A549 treated with Mapracorat at 1 μM for 4 hours (cell line): Measurements from ENCODE around the gene REPIN1. TPM values are rescaled to one million over a fixed set of nuclear protein-coding genes. Genes with fewer than 3 reads are reported as not detected.

Source experiments
- total RNA-seq: library from RNA; stranded (reverse); fragments of 200-300 nt; extraction: Qiagen RNA extraction; gene quantifications from 5 replicates; pipeline ENCODE4 v1.2.3, GENCODE V29; 2022

REPIN1 gene
- 61.3 to 88.2 TPM (median 85.5 TPM) in 5 replicates for total RNA-seq

DNA sequence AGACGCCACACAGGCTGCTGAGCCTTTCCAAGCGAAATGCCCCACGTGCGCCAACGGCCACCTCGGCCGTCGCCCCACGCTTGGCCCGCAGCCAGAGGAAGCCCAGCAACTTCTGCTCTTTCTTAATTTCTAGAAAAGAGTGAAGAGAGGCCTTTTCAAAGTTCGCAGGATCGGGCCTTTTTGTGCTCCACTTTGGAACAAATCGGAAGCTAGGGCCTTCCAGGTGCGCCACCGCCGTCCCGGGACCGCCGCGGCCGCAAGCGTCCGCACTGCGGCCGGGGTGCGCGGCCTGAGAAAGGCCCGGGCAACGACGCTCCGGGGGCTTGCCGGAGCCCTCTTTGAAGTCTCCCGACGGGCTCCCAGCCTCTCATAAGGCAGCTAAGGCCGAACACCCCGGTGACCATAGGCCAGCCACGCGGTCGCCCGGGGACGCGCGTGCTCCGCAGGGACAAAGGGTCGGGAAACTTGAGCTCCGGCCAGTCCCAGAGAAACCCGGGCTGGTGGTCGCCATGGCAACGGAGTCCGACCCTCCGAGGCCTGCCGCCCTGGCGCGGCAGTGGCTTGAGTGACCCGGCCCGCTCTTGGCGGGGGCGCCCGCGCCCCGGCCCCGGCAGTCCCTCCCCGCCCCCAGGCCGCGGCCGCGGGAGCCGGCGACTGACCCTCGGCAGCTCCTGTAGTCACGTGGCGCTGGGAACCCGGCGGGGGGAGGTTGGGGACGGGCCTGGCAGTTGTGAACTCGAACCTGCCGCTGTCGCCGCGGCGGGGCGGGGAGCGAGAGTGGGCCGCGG lies at the start of gene REPIN1:
TSS of gene REPIN1 (plus strand) at position 727 of the 788 bp plus-strand sequence. CDS start 890 bp downstream, outside the sequence.

DNA sequence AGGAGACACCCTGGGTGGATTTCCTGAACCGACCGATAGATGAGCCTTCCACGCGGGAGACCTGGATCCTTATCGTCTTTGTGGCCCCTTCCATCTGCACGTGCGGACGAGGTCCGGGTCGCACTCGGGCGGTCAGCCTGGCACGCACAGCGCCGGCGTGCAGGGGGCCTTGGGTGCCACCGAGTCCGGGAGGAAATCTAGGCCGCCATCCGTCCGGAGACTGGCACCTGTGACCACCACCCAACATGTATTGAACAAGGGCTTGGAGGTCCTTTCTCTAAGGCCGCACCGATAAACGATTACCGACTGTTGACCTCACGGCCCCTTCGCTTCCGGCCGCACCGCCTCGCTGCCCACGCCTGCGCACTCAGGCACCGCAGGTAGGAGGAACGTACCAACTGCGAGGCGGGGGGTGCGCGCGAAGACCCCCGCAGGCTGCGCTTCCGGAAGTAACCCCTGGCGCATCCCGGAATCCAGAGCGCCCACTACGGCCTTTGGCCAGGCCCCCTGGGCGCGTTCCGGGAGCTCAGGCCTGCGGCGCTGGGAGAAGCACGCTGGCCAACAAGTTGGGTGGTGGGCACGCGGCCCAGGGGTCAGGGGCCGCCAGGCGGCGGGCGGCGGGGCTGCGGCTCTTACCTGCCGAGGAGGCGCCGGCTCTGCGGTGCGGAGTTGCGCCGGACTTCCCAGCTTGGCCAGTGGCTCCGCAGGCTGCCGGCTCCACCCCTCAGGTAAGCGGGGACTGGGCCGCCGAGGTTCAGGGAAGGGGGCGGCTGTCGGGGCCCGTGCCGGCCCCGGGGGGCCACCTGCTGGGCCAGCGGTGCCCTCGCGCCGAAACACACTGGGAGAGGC lies 45.6 kb upstream of the REPIN1 start, which contains the start of the genes ACTR3C and LRRC61:
TSS of gene ACTR3C (minus strand) at position 713 of the 849 bp plus-strand sequence. CDS start 28,249 bp downstream, outside the sequence.
TSS of gene LRRC61 (plus strand) at position 523 of the 849 bp plus-strand sequence. CDS start 13,507 bp downstream, outside the sequence.

DNA sequence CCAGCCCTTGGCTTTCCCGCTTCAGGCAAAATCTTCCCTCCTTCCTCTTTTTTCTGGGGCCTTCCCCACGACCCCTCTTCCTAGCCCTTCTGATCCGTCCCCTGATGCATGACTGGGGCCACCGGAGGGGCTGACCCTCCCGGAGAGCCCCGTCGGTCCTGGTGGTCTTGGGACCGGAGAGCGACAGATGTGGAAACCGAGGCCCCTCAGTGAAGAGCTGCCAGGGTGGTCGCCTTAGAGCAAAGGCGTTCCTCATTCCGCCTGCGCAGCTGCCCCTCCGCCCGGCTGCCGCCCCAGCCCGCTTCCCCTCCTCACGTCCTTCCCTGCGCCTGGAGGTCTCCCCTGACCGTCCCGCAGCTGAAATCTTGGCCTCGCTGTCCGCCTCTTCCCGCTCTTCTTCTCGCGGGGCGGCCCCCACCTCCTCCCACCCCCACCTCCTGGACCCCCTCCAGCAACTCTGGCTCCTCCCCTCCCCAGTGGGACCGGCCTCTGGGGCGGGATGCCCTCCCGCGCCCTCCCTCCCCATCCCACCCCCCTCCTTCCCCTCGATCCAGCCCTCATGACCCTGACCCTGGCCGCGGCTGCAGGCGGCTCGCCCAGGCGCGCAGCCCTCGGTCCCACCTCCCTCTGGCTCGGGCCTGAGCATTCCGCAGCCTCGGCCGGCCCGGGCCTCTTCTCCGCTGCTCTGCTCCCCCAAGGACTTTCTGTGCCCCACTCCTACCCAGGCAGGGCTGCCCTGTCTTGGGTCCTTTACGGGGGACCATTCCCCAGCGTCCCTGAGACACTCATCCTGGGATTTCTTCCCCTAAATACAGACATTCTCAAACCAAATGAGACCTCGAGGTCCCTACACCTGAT lies 27.1 kb upstream of the REPIN1 start, which contains the start of gene RARRES2:
TSS of gene RARRES2 (minus strand) at position 367 of the 858 bp plus-strand sequence. CDS start 1,020 bp downstream, outside the sequence.

DNA sequence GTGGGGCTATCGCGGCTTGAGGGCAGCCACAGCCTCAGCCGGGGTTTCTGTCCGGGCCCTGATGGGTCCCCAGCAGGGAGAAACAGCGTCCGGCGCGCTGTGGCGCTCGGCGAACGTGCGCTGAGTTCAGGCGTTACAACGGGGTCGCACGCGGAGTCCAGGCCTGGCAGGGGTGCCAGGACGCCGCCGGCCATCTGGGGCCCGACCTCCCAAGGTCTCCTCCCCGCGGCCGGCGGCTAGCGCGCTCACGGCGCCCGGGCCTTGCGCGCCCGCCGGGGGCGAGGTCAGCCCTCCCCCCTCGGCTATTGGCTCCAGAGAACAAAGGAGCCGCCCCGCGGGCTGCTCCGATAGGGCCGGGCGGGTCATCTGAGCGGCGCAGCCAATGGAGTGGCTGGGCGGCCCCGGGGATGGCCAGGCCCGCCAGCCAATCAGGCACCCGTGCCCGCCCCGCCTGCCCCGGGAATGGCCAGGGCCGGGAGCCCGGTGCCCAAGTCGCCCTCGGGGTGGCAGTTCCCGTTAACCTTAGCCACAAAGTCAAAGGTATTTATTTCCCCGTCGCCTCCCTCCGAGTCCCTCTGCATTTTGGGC lies 10.3 kb downstream of the REPIN1 start, which contains the start of gene ZNF775:
TSS of gene ZNF775 (plus strand) at position 478 of the 588 bp plus-strand sequence. CDS start 9,141 bp downstream, outside the sequence.

Other genes starting within 250 kb of the REPIN1 start
- not detected in 5 replicates for gene LRRC61, start 45.5 kb upstream of the REPIN1 start, total RNA-seq
- 0.02 to 0.22 TPM in 2 of 5 replicates, not detected in the others for gene ACTR3C, start 45.3 kb upstream of the REPIN1 start, total RNA-seq
- not detected in 5 replicates for gene RARRES2, start 27.2 kb upstream of the REPIN1 start, total RNA-seq
- 5.6 to 7.6 TPM (median 5.8 TPM) in 5 replicates for gene ZNF775, start 10.5 kb downstream of the REPIN1 start, total RNA-seq
- not detected in 5 replicates for gene GIMAP8, start 81.8 kb downstream of the REPIN1 start, total RNA-seq
- not detected in 5 replicates for gene GIMAP7, start 146.1 kb downstream of the REPIN1 start, total RNA-seq
- gene GIMAP4, start 198.6 kb downstream of the REPIN1 start, total RNA-seq, result not detected in 5 replicates